ENCODE results near the gene XYLT1. TPM values are rescaled to one million over a fixed set of nuclear protein-coding genes. Genes with fewer than 3 reads are reported as not detected.

The XYLT1 gene
- total RNA-seq, 4 donors from 2014 or later = 6.6 to 17.2 (median 10.0) TPM

- Histone ChIP-seq H3K27ac (no peak overlapping the region), H3K4me1 (peaks cover 0 to 16% (median 0%) of the 10 kb centered on the region in 3 donors), H3K27me3 (no peaks in the 10 kb centered on the region), H3K9me3 (no peaks in the 10 kb centered on the region), H3K36me3 (no peaks in the 10 kb centered on the region), H3K4me3 (no peak overlapping the region)
- intact Hi-C loops (cut with DNase I) = no loop called here
- no peak for TF ChIP-seq CTCF (IDR thresholded peaks at IDR 0.05)
- TF ChIP-seq POLR2A (IDR thresholded peaks at IDR 0.05) = no peak
- DNase-seq = no peak
- 56% methylated on average over 1 of the region's 1 CpG; no CpG with 5 or more reads in 1 of the 2 donors for WGBS, 2 donors
Measured at GRCh38 chr16:17056666-17057065, 414.1 kb downstream of the XYLT1 start.

- Histone ChIP-seq H3K27me3 (no peaks in the 10 kb centered on the region), H3K27ac (no peak overlapping the region), H3K36me3 (no peaks in the 10 kb centered on the region), H3K4me3 (no peak overlapping the region), H3K9me3 (no peaks in the 10 kb centered on the region), H3K4me1 (no peaks in the 10 kb centered on the region)
- no peak for DNase-seq
- intact Hi-C loops (cut with DNase I) = no loop called here
- TF ChIP-seq POLR2A (IDR thresholded peaks at IDR 0.05) (no peak), CTCF (IDR thresholded peaks at IDR 0.05) (peak in 1 of 6 experiments; percentile 11)
- WGBS, 2 donors = 52 to 55% methylated on average over 4 of the region's 4 CpGs
Measured at GRCh38 chr16:17053536-17054160, 417.1 kb downstream of the XYLT1 start.

Small RNA genes lying within 50 kb of the gene (small RNA-seq; reads per million reads assigned to genes)
- 0 reads per million in 4 donors for gene AC109446.1

All from esophagus squamous epithelium (tissue), 5 donors.